Naive thymus-derived CD4-positive, alpha-beta T cell (primary cell): ENCODE data around the gene LAPTM4A. TPM values are rescaled to one million over a fixed set of nuclear protein-coding genes. Genes with fewer than 3 reads are reported as not detected.
A peak's percentile ranks its signal among the peaks of the same experiment; 100 is the strongest.

Experiments used
- ATAC-seq: fragments of 150-1000 bp; cut with Tn5 transposase; 2 replicates; pipeline ENCODE4 v1.10.0; 2021; ENCODE audit warnings: mild to moderate bottlenecking, moderate library complexity
- CTCF ChIA-PET: fragments of 350-600 bp; sonication (Branson Sonifier 250); formaldehyde crosslinking; loops from one replicate; lab custom pipeline; 2021; ENCODE audit warnings: antibody characterized with exemption; lab: Charles Lee
- POLR2A ChIA-PET: fragments of 350-600 bp; sonication (Branson Sonifier 250); formaldehyde crosslinking; loops from one replicate; lab custom pipeline; 2021; ENCODE audit warnings: antibody characterized with exemption, inconsistent platforms; lab: Charles Lee
- DNase-seq, 9 donors: peaks; one replicate each; pipeline versions ENCODE4 v3.0.0 to v3.0.0-alpha.2; 2020 to 2022; ENCODE audit warnings: mixed read lengths in 1 of 9
- H3K27ac ChIP-seq: one replicate; pipeline ENCODE4 v1.7.0; 2013; ENCODE audit warnings: mild to moderate bottlenecking, low read depth, low read length, moderate library complexity
- H3K27me3 ChIP-seq, 2 donors: one replicate each; pipeline ENCODE4 v1.7.0; 2013; ENCODE audit warnings: low read length in 2 of 2, mild to moderate bottlenecking in 2 of 2, moderate library complexity in 2 of 2; ENCODE audit not compliant: control insufficient read depth in 2 of 2, insufficient read depth in 2 of 2
- H3K36me3 ChIP-seq, 3 experiments: 1 replicate in 2 of 3; 2 replicates in 1 of 3; pipeline ENCODE4 v1.7.0; 2013; ENCODE audit warnings: low read length in 3 of 3, mild to moderate bottlenecking in 3 of 3, moderate library complexity in 1 of 3; ENCODE audit not compliant: insufficient read depth in 3 of 3, control insufficient read depth in 2 of 3
- H3K4me1 ChIP-seq, 2 donors: one replicate each; pipeline ENCODE4 v1.7.0; 2013; ENCODE audit warnings: low read length in 2 of 2, mild to moderate bottlenecking in 2 of 2, moderate library complexity in 1 of 2; ENCODE audit not compliant: control insufficient read depth in 2 of 2, insufficient read depth in 2 of 2
- H3K4me3 ChIP-seq: 2 replicates; pipeline ENCODE4 v1.7.0; 2013; ENCODE audit warnings: mild to moderate bottlenecking, low read length
- H3K9me3 ChIP-seq, 3 experiments: 1 replicate in 2 of 3; 2 replicates in 1 of 3; pipeline ENCODE4 v1.7.0; 2013; ENCODE audit warnings: low read length in 3 of 3; ENCODE audit not compliant: control insufficient read depth in 2 of 3
- H3K27ac Mint-ChIP-seq, 9 donors: one replicate each; pipeline ENCODE4 v1.8.0; 2020 to 2022; ENCODE audit warnings: mixed read lengths in 9 of 9, mild to moderate bottlenecking in 8 of 9, moderate library complexity in 5 of 9, inconsistent platforms in 2 of 9
- H3K27me3 Mint-ChIP-seq, 5 donors: one replicate each; pipeline ENCODE4 v1.8.0; 2021 to 2022; ENCODE audit warnings: mixed read lengths in 5 of 5, mild to moderate bottlenecking in 1 of 5
- H3K36me3 Mint-ChIP-seq, 5 donors: one replicate each; pipeline ENCODE4 v1.8.0; 2020 to 2022; ENCODE audit warnings: mixed read lengths in 5 of 5, mild to moderate bottlenecking in 3 of 5, inconsistent platforms in 1 of 5
- H3K4me1 Mint-ChIP-seq, 7 donors: one replicate each; pipeline ENCODE4 v1.8.0; 2020 to 2022; ENCODE audit warnings: mixed read lengths in 7 of 7, mild to moderate bottlenecking in 3 of 7, inconsistent platforms in 1 of 7
- H3K4me3 Mint-ChIP-seq, 10 donors: one replicate each; pipeline ENCODE4 v1.8.0; 2020 to 2022; ENCODE audit warnings: mild to moderate bottlenecking in 10 of 10, mixed read lengths in 10 of 10, moderate library complexity in 6 of 10, inconsistent platforms in 2 of 10
- H3K9me3 Mint-ChIP-seq, 11 donors: one replicate each; pipeline ENCODE4 v1.8.0; 2020 to 2022; ENCODE audit warnings: mixed read lengths in 11 of 11, mild to moderate bottlenecking in 4 of 11, inconsistent platforms in 1 of 11, moderate library complexity in 1 of 11
- intact Hi-C, 2 donors: fragments of 100-400 bp; cut with micrococcal nuclease; formaldehyde crosslinking; loops; one replicate each; pipeline ENCODE4 v1.15.1; 2023
- polyA plus RNA-seq, 2 donors: library from polyadenylated mRNA; unstranded; fragments of 300-500 nt; fragmentation: Illumina TruSeq; gene quantifications; one replicate each; pipeline ENCODE4 v1.2.3, GENCODE V29; 2021
- total RNA-seq, 6 experiments: library from RNA in 5 of 6; stranded (reverse) in 5 of 6; gene quantifications; 1 replicate in 5 of 6; 2 replicates in 1 of 6; pipeline ENCODE4 v1.2.3 and lab custom pipeline; 2021 to 2026

LAPTM4A gene
- total and polyA plus RNA-seq, 7 experiments from 2014 or later, result 32.3 to 106 (median 49.8) TPM

DNA sequence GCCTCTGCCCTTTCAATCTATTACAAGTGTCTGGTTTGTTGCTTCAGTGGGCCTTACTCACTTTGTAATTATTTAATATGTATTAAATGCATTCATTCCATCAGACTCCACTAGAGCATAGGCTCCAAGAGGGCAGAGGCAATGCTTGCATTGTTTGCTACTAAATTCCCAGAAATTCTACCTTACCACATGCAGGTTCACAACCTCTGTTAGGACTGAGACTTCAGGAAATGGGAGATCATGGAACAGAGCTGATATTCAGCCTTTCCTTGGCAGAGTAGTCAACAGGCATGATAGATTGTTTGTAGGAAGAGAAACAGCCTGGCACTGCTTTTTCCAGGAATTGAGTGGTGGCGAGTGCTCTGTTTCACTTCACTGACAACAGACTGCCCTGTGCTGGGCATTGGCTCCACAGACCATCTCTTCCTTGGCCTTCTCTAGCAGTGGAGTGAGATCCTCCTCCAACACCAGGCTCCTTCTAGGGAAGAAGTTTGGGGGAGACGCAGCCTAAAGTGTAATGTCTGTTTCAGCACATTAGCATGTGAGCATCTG, 32.8 kb downstream of the LAPTM4A start:
- intact Hi-C loops, result no loop called here
- ATAC-seq (no peak), DNase-seq (no peak)
- H3K27ac ChIP-seq, result no peak overlapping the region
- H3K27me3 Mint-ChIP-seq, result peaks cover 10 to 24% (median 12%) of the 10 kb centered on the region in 5 donors
- H3K36me3 Mint-ChIP-seq, result peaks cover 7 to 26% (median 12%) of the 10 kb centered on the region in 5 donors
- no peak overlapping the region for H3K27ac Mint-ChIP-seq
- ChIA-PET POLR2A (no interaction called here), CTCF (no interaction called here)
- H3K36me3 ChIP-seq, result no peaks in the 10 kb centered on the region
- H3K9me3 Mint-ChIP-seq, result peaks cover 10 to 47% (median 25%) of the 10 kb centered on the region in 11 donors
- no peaks in the 10 kb centered on the region for H3K27me3 ChIP-seq
- peaks cover 0 to 2% (median 0%) of the 10 kb centered on the region in 7 donors for H3K4me1 Mint-ChIP-seq
- H3K4me3 Mint-ChIP-seq, result no peak overlapping the region
- H3K4me3 ChIP-seq, result no peak overlapping the region
- H3K4me1 ChIP-seq, result no peaks in the 10 kb centered on the region
- peaks cover 0 to 6% (median 0%) of the 10 kb centered on the region in 3 experiments for H3K9me3 ChIP-seq

DNA sequence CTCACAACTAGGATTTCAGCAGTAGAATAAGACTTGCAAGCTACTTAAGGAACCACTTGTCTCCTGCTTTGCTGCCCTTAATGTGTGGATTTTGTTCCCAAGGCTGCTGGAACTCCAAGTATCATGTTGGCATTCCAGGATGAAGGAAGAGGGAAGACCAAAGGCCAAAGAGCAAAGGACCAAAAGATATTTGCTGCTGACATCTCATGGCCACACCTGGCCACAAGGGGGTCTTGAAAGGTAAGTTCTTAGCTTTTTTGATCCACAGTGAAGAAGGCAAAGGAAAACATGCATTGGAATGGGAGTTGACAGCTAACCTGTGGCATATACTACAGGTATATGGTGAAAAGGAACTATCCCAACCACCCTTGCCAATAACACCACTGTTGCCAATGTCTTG, 35.1 kb downstream of the LAPTM4A start:
- Mint-ChIP-seq H3K4me1 (peaks cover 5 to 16% (median 14%) of the 10 kb centered on the region in 7 donors), H3K27me3 (peaks cover 25 to 41% (median 28%) of the 10 kb centered on the region in 5 donors), H3K36me3 (peaks cover 0 to 11% (median 6%) of the 10 kb centered on the region in 5 donors), H3K9me3 (peaks cover 0 to 30% (median 16%) of the 10 kb centered on the region in 11 donors), H3K4me3 (no peak overlapping the region), H3K27ac (no peak overlapping the region)
- DNase-seq, result no peak
- POLR2A ChIA-PET, result no interaction called here
- H3K36me3 ChIP-seq, result no peaks in the 10 kb centered on the region
- no peak overlapping the region for H3K27ac ChIP-seq
- H3K4me1 ChIP-seq, result peaks cover 0 to 3% of the 10 kb centered on the region in 2 donors
- H3K4me3 ChIP-seq, result no peak overlapping the region
- H3K27me3 ChIP-seq, result no peaks in the 10 kb centered on the region
- no peak for ATAC-seq
- intact Hi-C loops, result no loop called here
- H3K9me3 ChIP-seq, result no peaks in the 10 kb centered on the region
- CTCF ChIA-PET, result interaction anchor here (1.2 to 2.3 kb wide), 4 partner anchors 7 to 119 kb away, joined by 3 to 11 read pairs (median 3); no protein-coding TSS in a partner anchor

- no peaks in the 10 kb centered on the region for H3K27me3 ChIP-seq
- no peaks in the 10 kb centered on the region for H3K36me3 ChIP-seq
- DNase-seq, result peak in 5 of 9 donors; percentile 33 to 55 (median 43)
- Mint-ChIP-seq H3K4me3 (no peak overlapping the region), H3K27me3 (peaks cover 33 to 48% (median 36%) of the 10 kb centered on the region in 5 donors), H3K4me1 (peaks cover 5 to 16% (median 14%) of the 10 kb centered on the region in 7 donors), H3K36me3 (peaks cover 0 to 8% (median 5%) of the 10 kb centered on the region in 5 donors), H3K27ac (no peak overlapping the region), H3K9me3 (peaks cover 0 to 22% (median 12%) of the 10 kb centered on the region in 11 donors)
- ATAC-seq, result peak; percentile 82
- CTCF ChIA-PET, result interaction anchor here (0.6 to 2.3 kb wide), 13 partner anchors 8 to 130 kb away, joined by 3 to 11 read pairs (median 4); no protein-coding TSS in a partner anchor
- intact Hi-C loops, result loop anchor here (1.0 to 2.0 kb wide), 4 partner anchors 35 to 83 kb away; partner anchors contain the start of gene LAPTM4A (in 2 of the 2)
- peaks cover 0 to 3% of the 10 kb centered on the region in 2 donors for H3K4me1 ChIP-seq
- no peaks in the 10 kb centered on the region for H3K9me3 ChIP-seq
- POLR2A ChIA-PET, result interaction anchor here (0.7 kb wide), 1 partner anchor 16 kb away, joined by 3 read pairs; no protein-coding TSS in a partner anchor
- no peak overlapping the region for H3K4me3 ChIP-seq
- H3K27ac ChIP-seq, result no peak overlapping the region
These were observed 35.8 kb downstream of the LAPTM4A start for GRCh38 chr2:20015482-20016083.

DNA sequence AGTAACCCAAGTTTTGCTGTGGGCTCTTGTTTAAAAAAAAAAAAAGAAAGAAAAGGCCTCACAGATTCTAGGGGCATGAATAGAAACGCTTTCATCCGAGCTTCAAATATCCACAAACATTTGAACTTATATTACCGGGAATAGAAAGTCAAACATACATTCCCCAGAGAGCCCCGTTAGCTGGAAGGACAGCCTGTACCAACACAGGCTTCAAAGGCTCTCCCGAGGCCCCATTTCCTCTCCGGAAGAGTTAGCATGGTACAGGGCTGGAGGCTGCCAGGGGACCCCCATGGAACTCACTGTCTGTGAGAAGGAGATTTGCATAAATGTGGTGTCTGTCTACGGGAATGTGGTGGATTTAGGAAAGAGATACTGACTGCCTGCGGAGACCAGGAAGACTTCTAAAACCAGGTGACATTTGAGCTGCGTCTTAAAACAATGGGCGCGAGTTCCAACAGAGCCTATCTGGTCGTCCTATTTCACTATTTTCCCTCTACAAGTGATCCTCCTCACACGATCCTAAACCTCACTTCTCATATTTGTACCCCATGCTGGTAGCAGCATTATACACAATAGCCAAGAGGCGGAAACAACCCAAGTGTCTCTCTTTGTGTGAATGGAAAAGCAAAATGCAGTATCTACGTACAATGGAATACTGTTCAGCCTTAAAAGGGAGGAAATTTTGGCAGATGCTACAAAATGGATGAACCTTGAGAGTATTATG, 38.1 kb downstream of the LAPTM4A start:
- Histone ChIP-seq H3K27me3 (no peaks in the 10 kb centered on the region), H3K9me3 (no peaks in the 10 kb centered on the region), H3K36me3 (no peaks in the 10 kb centered on the region), H3K4me1 (peaks cover 0 to 3% of the 10 kb centered on the region in 2 donors), H3K4me3 (no peak overlapping the region), H3K27ac (no peak overlapping the region)
- intact Hi-C loops, result no loop called here
- Mint-ChIP-seq H3K27me3 (peaks cover 39 to 65% (median 51%) of the 10 kb centered on the region in 5 donors), H3K36me3 (peaks cover 0 to 2% (median 0%) of the 10 kb centered on the region in 5 donors), H3K4me3 (peak overlapping the region; percentile 46 to 82 (median 75)), H3K4me1 (peaks cover 5 to 16% (median 14%) of the 10 kb centered on the region in 7 donors), H3K27ac (no peak overlapping the region), H3K9me3 (peaks cover 0 to 7% (median 5%) of the 10 kb centered on the region in 11 donors)
- CTCF ChIA-PET, result interaction anchor here (0.6 to 1.5 kb wide), 4 partner anchors 16 to 89 kb away, joined by 3 to 5 read pairs (median 4); partner anchors contain the start of gene WDR35
- ATAC-seq, result no peak
- no peak for DNase-seq
- POLR2A ChIA-PET, result no interaction called here

DNA sequence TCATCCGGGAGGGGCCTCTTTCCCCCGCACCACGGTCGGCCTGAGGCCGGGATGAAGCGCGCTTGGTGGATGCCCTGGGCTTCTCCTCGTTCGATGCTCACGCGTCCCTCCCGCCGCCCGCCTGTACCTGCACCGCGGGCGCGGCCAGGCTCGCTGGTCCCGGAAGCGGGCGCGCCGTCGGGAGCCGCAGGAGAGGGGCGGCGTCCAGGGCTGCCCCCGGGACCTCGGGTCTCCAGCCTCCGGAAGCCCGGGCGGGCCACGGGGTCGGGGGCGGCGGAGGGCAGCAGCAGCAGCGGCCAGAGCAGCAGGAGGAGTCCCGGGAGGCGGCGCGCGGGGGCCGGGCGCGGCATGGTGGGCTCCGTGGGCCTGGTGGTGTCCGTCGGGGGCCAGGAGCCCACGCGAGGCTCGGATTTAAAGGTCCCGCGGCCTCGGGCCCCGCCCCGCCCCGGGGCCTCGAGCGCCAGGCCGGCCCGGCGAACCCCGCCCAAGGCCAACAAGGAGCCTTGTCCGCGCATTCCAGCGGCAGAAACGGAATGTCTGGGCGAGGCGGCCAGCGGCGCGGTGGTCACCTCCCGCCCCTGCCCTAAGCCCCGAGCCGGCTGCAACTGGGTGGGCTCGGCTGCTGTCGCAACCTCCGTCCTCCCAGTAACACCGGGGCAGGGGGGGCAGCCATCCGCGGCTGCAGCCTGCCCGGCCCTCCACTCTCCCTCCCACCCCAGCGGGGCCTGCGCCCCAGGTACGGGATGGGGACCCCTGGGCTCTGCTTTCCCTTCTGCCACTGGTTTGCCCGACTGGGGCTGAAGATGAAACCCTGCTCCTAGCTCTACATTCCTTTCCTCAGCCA, 38.9 kb downstream of the LAPTM4A start, which contains the start of gene MATN3:
Gene MATN3, minus strand, starts transcription at position 387 of the 844 bp plus-strand sequence. Its CDS starts 37 bp downstream, at position 350.
- Mint-ChIP-seq H3K36me3 (peaks cover 0 to 2% (median 0%) of the 10 kb centered on the region in 5 donors), H3K9me3 (peaks cover 0 to 7% (median 5%) of the 10 kb centered on the region in 11 donors), H3K27ac (peak within 1 kb of the TSS in 1 of 9 donors; percentile 79), H3K4me1 (peaks cover 5 to 16% (median 14%) of the 10 kb centered on the region in 7 donors), H3K4me3 (peak within 1 kb of the TSS; percentile 56 to 82 (median 76)), H3K27me3 (peaks cover 39 to 68% (median 58%) of the 10 kb centered on the region in 5 donors)
- H3K27me3 ChIP-seq, result no peaks in the 10 kb centered on the region
- H3K4me1 ChIP-seq, result peaks cover 0 to 3% of the 10 kb centered on the region in 2 donors
- ChIA-PET CTCF (interaction anchor here (0.6 to 1.5 kb wide), 2 partner anchors 83 to 90 kb away, joined by 3 to 4 read pairs; no protein-coding TSS in a partner anchor), POLR2A (no interaction called here)
- H3K9me3 ChIP-seq, result no peaks in the 10 kb centered on the region
- ATAC-seq (peak; percentile 27), DNase-seq (no peak)
- no peak within 1 kb of the TSS for H3K4me3 ChIP-seq
- H3K27ac ChIP-seq, result no peak within 1 kb of the TSS
- intact Hi-C loops, result no loop called here
- no peaks in the 10 kb centered on the region for H3K36me3 ChIP-seq
